HEK293T (cell line): ENCODE data around the gene ARHGAP26.

Experiments
- CTCF ChIA-PET: fragments of 350-600 bp; formaldehyde crosslinking; extraction: SDS; loops from one replicate; lab custom pipeline; 2021; ENCODE audit warnings: antibody characterized with exemption, inconsistent platforms; lab: Yijun Ruan, JAX
- POLR2A ChIA-PET: fragments of 350-600 bp; formaldehyde crosslinking; extraction: SDS; loops from one replicate; lab custom pipeline; 2020; ENCODE audit warnings: antibody characterized with exemption, inconsistent platforms; lab: Yijun Ruan, JAX
- DNase-seq: peaks from one replicate; pipeline ENCODE4 v3.0.0; 2012; ENCODE audit warnings: mixed read lengths; ENCODE audit errors: extremely low spot score
- ARNT ChIP-seq: fragments of 450-650 bp; IDR thresholded peaks from 2 replicates; pipeline ENCODE4 v1.6.1; 2017; ENCODE audit warnings: mild to moderate bottlenecking
- BHLHE40 ChIP-seq: fragments of 450-650 bp; IDR thresholded peaks from 2 replicates; pipeline ENCODE4 v1.6.1; 2016; ENCODE audit warnings: mild to moderate bottlenecking, moderate library complexity, borderline replicate concordance
- CTBP1 ChIP-seq: fragments of 450-650 bp; IDR thresholded peaks from 2 replicates; pipeline ENCODE4 v1.6.1; 2016; ENCODE audit warnings: borderline replicate concordance
- ELF4 ChIP-seq: fragments of 450-650 bp; IDR thresholded peaks from 2 replicates; pipeline ENCODE4 v1.6.1; 2017; ENCODE audit warnings: antibody characterized with exemption
- FOXA1 ChIP-seq: fragments of 450-650 bp; IDR thresholded peaks from 2 replicates; pipeline ENCODE4 v1.6.1; 2016; ENCODE audit warnings: mild to moderate bottlenecking
- FOXK2 ChIP-seq: fragments of 450-650 bp; IDR thresholded peaks from 2 replicates; pipeline ENCODE4 v1.6.1; 2016; ENCODE audit warnings: mild to moderate bottlenecking
- FOXM1 ChIP-seq: fragments of 450-650 bp; IDR thresholded peaks from 2 replicates; pipeline ENCODE4 v1.6.1; 2017; ENCODE audit warnings: mild to moderate bottlenecking, borderline replicate concordance
- HDGF ChIP-seq: fragments of 450-650 bp; IDR thresholded peaks from 2 replicates; pipeline ENCODE4 v1.6.1; 2017; ENCODE audit warnings: antibody characterized with exemption, borderline replicate concordance
- L3MBTL2 ChIP-seq: fragments of 450-650 bp; conservative IDR thresholded peaks from 2 replicates; pipeline ENCODE4 v1.6.1; 2016; ENCODE audit warnings: mild to moderate bottlenecking
- LEF1 ChIP-seq: fragments of 450-650 bp; IDR thresholded peaks from 2 replicates; pipeline ENCODE4 v1.6.1; 2017; ENCODE audit warnings: mild to moderate bottlenecking, borderline replicate concordance
- NFRKB ChIP-seq: fragments of 450-650 bp; IDR thresholded peaks from 2 replicates; pipeline ENCODE4 v1.6.1; 2016; ENCODE audit warnings: mild to moderate bottlenecking, moderate library complexity
- PKNOX1 ChIP-seq: fragments of 450-650 bp; IDR thresholded peaks from 2 replicates; pipeline ENCODE4 v1.6.1; 2016
- SP1 ChIP-seq: fragments of 450-650 bp; IDR thresholded peaks from 2 replicates; pipeline ENCODE4 v1.6.1; 2017
- SUZ12 ChIP-seq: fragments of 450-650 bp; IDR thresholded peaks from 2 replicates; pipeline ENCODE4 v1.6.1; 2016; ENCODE audit warnings: mild to moderate bottlenecking
- TARDBP ChIP-seq: fragments of 450-650 bp; IDR thresholded peaks from 2 replicates; pipeline ENCODE4 v1.6.1; 2016
- ZNF384 ChIP-seq: fragments of 450-650 bp; IDR thresholded peaks from 2 replicates; pipeline ENCODE4 v1.6.1; 2016

The ARHGAP26 gene

GRCh38 chr5:142792012-142792864 is 22.1 kb downstream of the ARHGAP26 start:
- POLR2A ChIA-PET, result no interaction called here
- TF ChIP-seq SUZ12 (no peak), SP1 (no peak), BHLHE40 (no peak), FOXK2 (no peak), HDGF (no peak), FOXA1 (no peak), FOXM1 (no peak)
- no peak for DNase-seq
- CTCF ChIA-PET, result interaction anchor here (0.7 kb wide), 1 partner anchor 12 kb away, joined by 3 read pairs; no protein-coding TSS in a partner anchor

GRCh38 chr5:142792865-142793232 is 22.7 kb downstream of the ARHGAP26 start:
- DNase-seq, result no peak
- ChIA-PET CTCF (interaction anchor here (0.7 kb wide), 2 partner anchors 13 to 186 kb away, joined by 3 read pairs; no protein-coding TSS in a partner anchor), POLR2A (no interaction called here)
- TF ChIP-seq NFRKB (no peak), BHLHE40 (no peak)

GRCh38 chr5:142794537-142794936 is 24.4 kb downstream of the ARHGAP26 start:
- DNase-seq, result no peak
- TF ChIP-seq TARDBP (no peak), HDGF (no peak), FOXA1 (no peak), BHLHE40 (no peak)
- POLR2A ChIA-PET, result interaction anchor here (0.6 kb wide), 2 partner anchors 8 to 277 kb away, joined by 3 read pairs; no protein-coding TSS in a partner anchor
- CTCF ChIA-PET, result no interaction called here

- DNase-seq, result no peak
- CTCF ChIA-PET, result no interaction called here
- TF ChIP-seq FOXK2, result no peak
- TF ChIP-seq L3MBTL2, result no peak
- TF ChIP-seq SUZ12, result no peak
- no peak for TF ChIP-seq SP1
- POLR2A ChIA-PET, result interaction anchor here (0.6 kb wide), 1 partner anchor 9 kb away, joined by 3 read pairs; no protein-coding TSS in a partner anchor
Observed at GRCh38 chr5:142795251-142795650, 25.1 kb downstream of the ARHGAP26 start.

GRCh38 chr5:142796492-142797109 is 26.4 kb downstream of the ARHGAP26 start:
- TF ChIP-seq FOXK2 (no peak), SP1 (no peak), TARDBP (no peak), L3MBTL2 (no peak), NFRKB (no peak), SUZ12 (no peak), ARNT (no peak), LEF1 (no peak), FOXA1 (no peak), PKNOX1 (no peak), CTBP1 (no peak), ELF4 (no peak), FOXM1 (no peak), HDGF (no peak), BHLHE40 (no peak), ZNF384 (no peak)
- POLR2A ChIA-PET, result no interaction called here

GRCh38 chr5:142797420-142797819 is 27.2 kb downstream of the ARHGAP26 start:
- no peak for DNase-seq
- POLR2A ChIA-PET, result no interaction called here
- CTCF ChIA-PET, result interaction anchor here (0.5 to 1.4 kb wide), 2 partner anchors 18 to 190 kb away, joined by 4 read pairs; no protein-coding TSS in a partner anchor
- TF ChIP-seq SUZ12 (no peak), ELF4 (no peak), FOXK2 (no peak), SP1 (no peak), L3MBTL2 (no peak), ZNF384 (no peak), HDGF (no peak), FOXM1 (no peak), NFRKB (no peak), CTBP1 (no peak), BHLHE40 (no peak), PKNOX1 (no peak), ARNT (no peak), FOXA1 (no peak), TARDBP (no peak), LEF1 (no peak)

More at GRCh38 chr5:142796492-142797109, 26.4 kb downstream of the ARHGAP26 start:
- no peak for DNase-seq
- CTCF ChIA-PET, result interaction anchor here (1.4 kb wide), 1 partner anchor 17 kb away, joined by 4 read pairs; no protein-coding TSS in a partner anchor
